HepG2 (cell line): ENCODE measurements around the gene PHACTR1. TPM values are rescaled to one million over a fixed set of nuclear protein-coding genes. Genes with fewer than 3 reads are reported as not detected.

Source experiments
- ATAC-seq: fragments of 200-7000 bp; cut with Tn5 transposase; 3 replicates; pipeline ENCODE4 v1.9.1; 2020; ENCODE audit warnings: mild to moderate bottlenecking, moderate library complexity
- BruUV-seq: library from RNA; stranded (reverse); fragments of 400-500 nt; replicated peaks from 2 replicates; lab custom pipeline; 2021; lab: Mats Ljungman, UMichigan
- CTCF ChIA-PET: fragments of 300-600 bp; formaldehyde crosslinking; extraction: SDS; loops from one replicate; lab custom pipeline; 2021; ENCODE audit warnings: low total read pairs, inconsistent platforms, low intra/inter-chr PET ratio; lab: Yijun Ruan, JAX
- POLR2A ChIA-PET: fragments of 350-600 bp; sonication (Branson Sonifier 250); formaldehyde crosslinking; loops from one replicate; lab custom pipeline; 2020; ENCODE audit warnings: antibody characterized with exemption, inconsistent platforms; lab: Yijun Ruan, JAX
- DNase-seq: peaks from one replicate; pipeline ENCODE4 v3.0.0-alpha.2; 2015; ENCODE audit warnings: low spot score
- FAIRE-seq: peaks from 3 replicates; lab custom pipeline; 2011; peaks lifted over from hg19 to GRCh38; lab: Jason Lieb, UNC
- H2AFZ ChIP-seq: one replicate; pipeline ENCODE4 v1.6.1; 2011; ENCODE audit warnings: low read length, inconsistent platforms
- H3K27ac ChIP-seq: fragments of 300-600 bp; 3 replicates; pipeline ENCODE4 v1.8.0; 2011; ENCODE audit warnings: mixed run types, mild to moderate bottlenecking, mixed read lengths, low read length, inconsistent platforms; ENCODE audit not compliant: insufficient read depth; ENCODE audit errors: extremely low read length
- H3K27me3 ChIP-seq, 2 experiments: fragments of 200-600 bp in 1 of 2; 2 replicates in 1 of 2; 3 replicates in 1 of 2; pipeline versions ENCODE4 v1.6.0 to v1.8.0; 2011; ENCODE audit warnings: low read length in 2 of 2, mild to moderate bottlenecking in 2 of 2, moderate library complexity in 2 of 2, inconsistent platforms in 1 of 2; ENCODE audit not compliant: insufficient read depth in 2 of 2, control insufficient read depth in 1 of 2
- H3K36me3 ChIP-seq, 2 experiments: fragments of 200-600 bp in 1 of 2; replicated peaks in 1 of 2; 2 replicates in 1 of 2; 3 replicates in 1 of 2; pipeline versions ENCODE4 v1.5.1 to v1.8.0; 2011; ENCODE audit warnings: low read length in 2 of 2, inconsistent platforms in 1 of 2; ENCODE audit not compliant: insufficient read depth in 2 of 2, control insufficient read depth in 1 of 2
- H3K4me1 ChIP-seq: 2 replicates; pipeline ENCODE4 v1.5.1; 2012; ENCODE audit warnings: low read length, inconsistent platforms; ENCODE audit not compliant: insufficient read depth
- H3K4me2 ChIP-seq: 2 replicates; pipeline ENCODE4 v1.6.0; 2011; ENCODE audit warnings: low read depth, low read length, inconsistent platforms
- H3K4me3 ChIP-seq, 3 experiments: fragments of 200-600 bp in 1 of 3; sonication (generic), shearing (Covaris generic) in 1 of 3; replicated peaks in 1 of 3; 2 replicates each; pipeline ENCODE4 v1.5.1; 2011 to 2016; ENCODE audit warnings: low read length in 3 of 3, inconsistent platforms in 2 of 3, low read depth in 2 of 3, mild to moderate bottlenecking in 2 of 3, control low read depth in 1 of 3, mixed read lengths in 1 of 3; ENCODE audit not compliant: insufficient read depth in 1 of 3
- H3K79me2 ChIP-seq: one replicate; pipeline ENCODE4 v1.6.1; 2011; ENCODE audit warnings: low read length, inconsistent platforms; ENCODE audit not compliant: insufficient read depth
- H3K9ac ChIP-seq: 2 replicates; pipeline ENCODE4 v1.6.0; 2011; ENCODE audit warnings: mild to moderate bottlenecking, low read depth, low read length, inconsistent platforms; ENCODE audit not compliant: insufficient read depth
- H3K9me3 ChIP-seq: 2 replicates; pipeline ENCODE4 v1.5.1; 2012; ENCODE audit warnings: mild to moderate bottlenecking, low read length
- H4K20me1 ChIP-seq: 2 replicates; pipeline ENCODE4 v1.6.0; 2011; ENCODE audit warnings: inconsistent platforms, mild to moderate bottlenecking, low read length, moderate library complexity; ENCODE audit not compliant: insufficient read depth
- CREBL2 ChIP-seq: sonication (generic); formaldehyde crosslinking; IDR thresholded peaks from 2 replicates; pipeline ENCODE4 v1.8.1; 2023; ENCODE audit warnings: missing genetic modification reagents, mild to moderate bottlenecking, borderline replicate concordance
- DNMT3B ChIP-seq: conservative IDR thresholded peaks from 2 replicates; pipeline ENCODE4 v1.6.1; 2016; ENCODE audit warnings: missing biosample characterization, control low read depth
- MBNL3 ChIP-seq: fragments of 250-450 bp; sonication (Bioruptor Pico); conservative IDR thresholded peaks from 2 replicates; pipeline ENCODE4 v1.8.0; 2022; ENCODE audit warnings: mild to moderate bottlenecking, inconsistent platforms
- RBFOX2 ChIP-seq: fragments of 200-400 bp; formaldehyde crosslinking; IDR thresholded peaks from 2 replicates; pipeline ENCODE4 v1.6.1; 2017; ENCODE audit warnings: low read depth, mild to moderate bottlenecking, low read length
- RXRA ChIP-seq: sonication (generic); formaldehyde crosslinking; IDR thresholded peaks from 2 replicates; pipeline ENCODE4 v1.5.1; 2020; ENCODE audit warnings: missing genetic modification reagents
- TEF ChIP-seq: sonication (generic); formaldehyde crosslinking; IDR thresholded peaks from 2 replicates; pipeline ENCODE4 v1.5.0; 2020; ENCODE audit warnings: missing genetic modification reagents
- YY1 ChIP-seq: IDR thresholded peaks from 2 replicates; pipeline ENCODE4 v1.6.1; 2011; ENCODE audit warnings: low read length, low read depth, moderate library complexity, mild to moderate bottlenecking; ENCODE audit not compliant: insufficient read depth, insufficient replicate concordance
- ZGPAT ChIP-seq: IDR thresholded peaks from 2 replicates; pipeline ENCODE4 v1.6.1; 2016; ENCODE audit warnings: mild to moderate bottlenecking
- ZNF34 ChIP-seq: sonication (generic); formaldehyde crosslinking; IDR thresholded peaks from 2 replicates; pipeline ENCODE4 v1.4.0; 2020; ENCODE audit warnings: mild to moderate bottlenecking, missing genetic modification reagents, borderline replicate concordance
- ZNF770 ChIP-seq: sonication (generic); formaldehyde crosslinking; IDR thresholded peaks from 2 replicates; pipeline ENCODE4 v1.5.0; 2020; ENCODE audit warnings: mild to moderate bottlenecking, missing genetic modification reagents
- WGBS: methylation state at CpG from one replicate; pipeline ENCODE4 v1.1.6; 2017; ENCODE audit warnings: low lambda C conversion rate; 5-methylcytosine and 5-hydroxymethylcytosine counted together
- in situ Hi-C: cut with HindIII; loops from 2 replicates; pipeline ENCODE4 v1.10.0; 2017; ENCODE audit warnings: low pct_unique_long_range_greater_than_20kb; ENCODE audit not compliant: extremely low pct_ligation_motif_present
- intact Hi-C: fragments of 100-400 bp; cut with micrococcal nuclease; formaldehyde crosslinking; loops from one replicate; pipeline ENCODE4 v1.10.0; 2022; ENCODE audit not compliant: unreplicated experiment
- polyA plus RNA-seq, 8 experiments: library from polyadenylated mRNA; depleted of rRNA in 3 of 8; stranded (reverse) in 7 of 8; unstranded in 1 of 8; fragments of >200 nt; fragmentation: Illumina TruSeq in 4 of 8; extraction: Trizol in 4 of 8; gene quantifications; 2 replicates each; pipeline versions ENCODE4 v1.2.1 to v1.2.3, GENCODE V29; 2011 to 2016; ENCODE audit warnings: low read depth in 4 of 8, missing spikeins in 1 of 8, mixed read lengths in 1 of 8; ENCODE audit not compliant: insufficient read depth in 1 of 8
- total RNA-seq, 5 experiments: library from RNA; depleted of rRNA; stranded (reverse); fragments of >200 nt; fragmentation: Illumina TruSeq; extraction: Trizol; gene quantifications; 2 replicates each; pipeline ENCODE4 v1.2.3, GENCODE V29; 2016; ENCODE audit warnings: low read depth in 1 of 5

Gene PHACTR1
- total and polyA plus RNA-seq, 2 of the 13 experiments (the other 11 are each of a cell fraction or from before 2014, with no cell fraction given): 0.09 TPM; not detected in 1

GRCh38 chr6:12886961-12887775 is 170.6 kb downstream of the PHACTR1 start:
- intact Hi-C loops: no loop called here
- POLR2A ChIA-PET: no interaction called here

More at GRCh38 chr6:12886961-12887775, 170.6 kb downstream of the PHACTR1 start:
- in situ Hi-C loops: no loop called here
- no peak for ATAC-seq
- BruUV-seq: no TSS peak
- H3K4me3 ChIP-seq: no peak overlapping the region
- DNase-seq: no peak
- no peaks in the 10 kb centered on the region for H3K36me3 ChIP-seq
- WGBS: 10% methylated on average over 8 of the region's 8 CpGs
- FAIRE-seq: no peak
- H3K79me2 ChIP-seq: no peaks in the 10 kb centered on the region
- no peaks in the 10 kb centered on the region for H3K4me1 ChIP-seq
- H3K9ac ChIP-seq: no peak overlapping the region
- TF ChIP-seq ZNF770 (CRISPR knock-in tag) (no peak), TEF (CRISPR knock-in tag) (no peak), ZGPAT (no peak), RBFOX2 (no peak), DNMT3B (CRISPR knock-in tag) (no peak), CREBL2 (CRISPR knock-in tag) (no peak), RXRA (CRISPR knock-in tag) (no peak), MBNL3 (no peak), ZNF34 (CRISPR knock-in tag) (no peak), YY1 (no peak)
- H4K20me1 ChIP-seq: no peaks in the 10 kb centered on the region
- peaks cover 10% of the 10 kb centered on the region; the same call in 1 of the 2 replicates for H3K9me3 ChIP-seq
- H3K4me2 ChIP-seq: no peak overlapping the region
- H2AFZ ChIP-seq: no peak overlapping the region
- CTCF ChIA-PET: no interaction called here
- H3K27ac ChIP-seq: no peak overlapping the region
- H3K27me3 ChIP-seq: peaks cover 1 to 15% of the 10 kb centered on the region in 2 experiments; a peak in 2 of 5 replicates
